PC-9 (cell line): ENCODE data around the gene PDCD6IP. TPM values are rescaled to one million over a fixed set of nuclear protein-coding genes. Genes with fewer than 3 reads are reported as not detected.
"Not testable (repeated sequence)": the region's sequence is repeated elsewhere in the genome, so short reads cannot be mapped to it uniquely, and the experiment has no call there.

Experiments used
- BruUV-seq: library from RNA; stranded (reverse); fragments of 400-500 nt; replicated peaks from 2 replicates; lab custom pipeline; 2021; lab: Mats Ljungman, UMichigan
- CTCF ChIA-PET: fragments of 300-600 bp; sonication (Branson Sonifier 250); formaldehyde crosslinking; loops from one replicate; lab custom pipeline; 2022; ENCODE audit warnings: antibody characterized with exemption; lab: Charles Lee
- POLR2A ChIA-PET: fragments of 300-600 bp; sonication (Branson Sonifier 250); formaldehyde crosslinking; loops from one replicate; lab custom pipeline; 2022; ENCODE audit warnings: antibody characterized with exemption; ENCODE audit not compliant: unreplicated experiment; lab: Charles Lee
- DNase-seq, 2 experiments: peaks; one replicate each; pipeline versions ENCODE4 v3.0.0 to v3.0.0-alpha.2; 2015 to 2022; ENCODE audit warnings: mixed read lengths in 1 of 2
- H2AFZ ChIP-seq: fragments of 200-600 bp; sonication (generic); 2 replicates; pipeline ENCODE4 v1.8.1; 2017; ENCODE audit warnings: antibody characterized with exemption
- H3F3A ChIP-seq: fragments of 200-600 bp; sonication (generic); 2 replicates; pipeline ENCODE4 v1.8.1; 2017; ENCODE audit warnings: antibody characterized with exemption, mild to moderate bottlenecking, low read depth; ENCODE audit not compliant: insufficient read depth
- H3K27ac ChIP-seq: fragments of 200-600 bp; sonication (generic); 2 replicates; pipeline ENCODE4 v1.6.1; 2016; ENCODE audit warnings: mixed run types
- H3K27me3 ChIP-seq: fragments of 200-600 bp; sonication (generic); 2 replicates; pipeline ENCODE4 v1.6.1; 2016; ENCODE audit warnings: low read depth, mixed run types; ENCODE audit not compliant: insufficient read depth
- H3K36me3 ChIP-seq: fragments of 200-600 bp; sonication (generic); 2 replicates; pipeline ENCODE4 v1.6.1; 2016; ENCODE audit warnings: low read depth, mixed run types
- H3K4me1 ChIP-seq: fragments of 200-600 bp; sonication (generic); replicated peaks from 2 replicates; pipeline ENCODE4 v1.6.1; 2016; ENCODE audit warnings: mixed run types; ENCODE audit not compliant: insufficient read depth
- H3K4me2 ChIP-seq: fragments of 200-600 bp; sonication (generic); 2 replicates; pipeline ENCODE4 v1.6.1; 2017; ENCODE audit warnings: mixed run types
- H3K4me3 ChIP-seq: fragments of 200-600 bp; sonication (generic); 2 replicates; pipeline ENCODE4 v1.6.1; 2016; ENCODE audit warnings: mixed run types
- H3K79me2 ChIP-seq: fragments of 200-600 bp; sonication (generic); 2 replicates; pipeline ENCODE4 v1.6.1; 2017; ENCODE audit warnings: low read depth, mixed run types
- H3K9me2 ChIP-seq: fragments of 200-600 bp; sonication (generic); 2 replicates; pipeline ENCODE4 v1.8.1; 2017; ENCODE audit warnings: mild to moderate bottlenecking; ENCODE audit not compliant: insufficient read depth
- H3K9me3 ChIP-seq: fragments of 200-600 bp; sonication (generic); 2 replicates; pipeline ENCODE4 v1.8.1; 2016; ENCODE audit warnings: low read depth; ENCODE audit not compliant: insufficient read depth
- H4K20me1 ChIP-seq: fragments of 200-600 bp; sonication (generic); 2 replicates; pipeline ENCODE4 v1.8.1; 2017; ENCODE audit not compliant: insufficient read depth
- CTCF ChIP-seq: fragments of 200-600 bp; sonication (generic); conservative IDR thresholded peaks from 2 replicates; pipeline ENCODE4 v1.6.1; 2017; ENCODE audit warnings: mixed run types, antibody characterized with exemption, mild to moderate bottlenecking, moderate library complexity
- EZH2 ChIP-seq: fragments of 200-600 bp; sonication (generic); IDR thresholded peaks from 2 replicates; pipeline ENCODE4 v1.8.0; 2017; ENCODE audit warnings: antibody characterized with exemption, low read depth
- intact Hi-C: fragments of 100-400 bp; cut with micrococcal nuclease; formaldehyde crosslinking; loops from one replicate; pipeline ENCODE4 v1.10.0; 2022; ENCODE audit not compliant: unreplicated experiment
- total RNA-seq: library from RNA; stranded (reverse); gene quantifications from 2 replicates; pipeline ENCODE4 v1.2.3, GENCODE V29; 2021

The PDCD6IP gene
- total RNA-seq, 1 experiment from 2014 or later, result 209 TPM

- no peak overlapping the region for H3K4me2 ChIP-seq
- no peaks in the 10 kb centered on the region for H3K36me3 ChIP-seq
- POLR2A ChIA-PET, result interaction anchor here (0.5 kb wide), 1 partner anchor 16 kb away, joined by 5 read pairs; no protein-coding TSS in a partner anchor
- H3K9me2 ChIP-seq, result no peaks in the 10 kb centered on the region
- H2AFZ ChIP-seq, result no peak overlapping the region
- no peak for DNase-seq
- TF ChIP-seq CTCF (no peak), EZH2 (no peak)
- H3F3A ChIP-seq, result no peaks in the 10 kb centered on the region
- intact Hi-C loops, result loop anchor here (5.0 kb wide), 2 partner anchors 58 to 648 kb away; partner anchors contain the start of gene CLASP2
- H3K27me3 ChIP-seq, result no peaks in the 10 kb centered on the region
- H3K4me3 ChIP-seq, result no peak overlapping the region
- H3K9me3 ChIP-seq, result no peaks in the 10 kb centered on the region
- CTCF ChIA-PET, result interaction anchor here (0.6 to 0.9 kb wide), 3 partner anchors 381 to 655 kb away, joined by 5 to 12 read pairs (median 8); no protein-coding TSS in a partner anchor
- no peak overlapping the region for H3K27ac ChIP-seq
- no peaks in the 10 kb centered on the region for H4K20me1 ChIP-seq
- no peaks in the 10 kb centered on the region for H3K4me1 ChIP-seq
- no TSS peak for BruUV-seq
- H3K79me2 ChIP-seq, result no peaks in the 10 kb centered on the region
These were observed 23.1 kb upstream of the PDCD6IP start for GRCh38 chr3:33775363-33775762.

- Histone ChIP-seq H2AFZ (no peak overlapping the region), H3K27me3 (no peaks in the 10 kb centered on the region), H4K20me1 (no peaks in the 10 kb centered on the region), H3K4me1 (no peaks in the 10 kb centered on the region), H3K9me2 (no peaks in the 10 kb centered on the region), H3K27ac (no peak overlapping the region), H3K4me2 (no peak overlapping the region), H3K4me3 (no peak overlapping the region), H3K36me3 (no peaks in the 10 kb centered on the region), H3K9me3 (no peaks in the 10 kb centered on the region), H3F3A (no peaks in the 10 kb centered on the region), H3K79me2 (no peaks in the 10 kb centered on the region)
- ChIA-PET CTCF (interaction anchor here (1.3 kb wide), 1 partner anchor 9 kb away, joined by 6 read pairs; no protein-coding TSS in a partner anchor), POLR2A (no interaction called here)
- no peak for TF ChIP-seq EZH2
- no peak for TF ChIP-seq CTCF
- no TSS peak for BruUV-seq
- no peak for DNase-seq
- intact Hi-C loops, result loop anchor here (5.0 kb wide), 2 partner anchors 61 to 651 kb away; partner anchors contain the start of gene CLASP2
These were observed 20.4 kb upstream of the PDCD6IP start for GRCh38 chr3:33777996-33778395.

- Histone ChIP-seq H2AFZ (no peak overlapping the region), H3K79me2 (no peaks in the 10 kb centered on the region), H3K27me3 (no peaks in the 10 kb centered on the region), H3K36me3 (no peaks in the 10 kb centered on the region), H3K4me1 (no peaks in the 10 kb centered on the region), H3K9me3 (no peaks in the 10 kb centered on the region), H3K4me2 (no peak overlapping the region), H3K9me2 (no peaks in the 10 kb centered on the region), H3K27ac (no peak overlapping the region), H3F3A (no peaks in the 10 kb centered on the region), H3K4me3 (no peak overlapping the region), H4K20me1 (no peaks in the 10 kb centered on the region)
- DNase-seq, result no peak
- TF ChIP-seq CTCF, result no peak
- TF ChIP-seq EZH2, result no peak
- no TSS peak for BruUV-seq
- ChIA-PET POLR2A (no interaction called here), CTCF (no interaction called here)
- intact Hi-C loops, result loop anchor here (5.0 to 10.0 kb wide), 3 partner anchors 62 to 652 kb away; partner anchors contain the start of gene CLASP2
These were observed 18.7 kb upstream of the PDCD6IP start for GRCh38 chr3:33779751-33780150.

GRCh38 chr3:33781413-33781812 is 17.0 kb upstream of the PDCD6IP start:
- H3K9me2 ChIP-seq, H4K20me1 ChIP-seq, H3K4me2 ChIP-seq, H3F3A ChIP-seq, H3K79me2 ChIP-seq, H3K27ac ChIP-seq, H3K36me3 ChIP-seq, H3K4me3 ChIP-seq, H3K27me3 ChIP-seq, BruUV-seq, H3K9me3 ChIP-seq, DNase-seq, H3K4me1 ChIP-seq, H2AFZ ChIP-seq: not testable (repeated sequence)
- intact Hi-C loops, result loop anchor here (10.0 kb wide), 1 partner anchor 407 kb away; no protein-coding TSS in a partner anchor
- ChIA-PET CTCF (interaction anchor here (0.7 kb wide), 1 partner anchor 776 kb away, joined by 3 read pairs; no protein-coding TSS in a partner anchor), POLR2A (interaction anchor here (0.6 kb wide), 1 partner anchor 665 kb away, joined by 3 read pairs; no protein-coding TSS in a partner anchor)
